Fibroblast of the aortic adventitia (primary cell): ENCODE results near the gene GLP1R. TPM values are rescaled to one million over a fixed set of nuclear protein-coding genes. Genes with fewer than 3 reads are reported as not detected.

Experiments
- DNase-seq: peaks from one replicate; pipeline ENCODE4 v3.0.0-alpha.2; 2010; ENCODE audit warnings: low read depth
- H3K4me3 ChIP-seq: 2 replicates; pipeline ENCODE4 v1.5.1; 2011; ENCODE audit warnings: low read depth, mild to moderate bottlenecking, control low read depth, low read length, moderate library complexity
- total RNA-seq: library from RNA; depleted of rRNA; stranded (reverse); fragments of >200 nt; gene quantifications from 2 replicates; pipeline ENCODE4 v1.2.3, GENCODE V29; 2012; ENCODE audit warnings: low replicate concordance
- TF ChIP-seq, protein P1 (sequence below): IDR thresholded peaks from 2 replicates; pipeline ENCODE4 v1.5.1; 2011; ENCODE audit warnings: mild to moderate bottlenecking, low read length, control low read depth, inconsistent platforms; ENCODE audit not compliant: insufficient read depth

Gene GLP1R
- total RNA-seq, 1 donor = not detected

DNA sequence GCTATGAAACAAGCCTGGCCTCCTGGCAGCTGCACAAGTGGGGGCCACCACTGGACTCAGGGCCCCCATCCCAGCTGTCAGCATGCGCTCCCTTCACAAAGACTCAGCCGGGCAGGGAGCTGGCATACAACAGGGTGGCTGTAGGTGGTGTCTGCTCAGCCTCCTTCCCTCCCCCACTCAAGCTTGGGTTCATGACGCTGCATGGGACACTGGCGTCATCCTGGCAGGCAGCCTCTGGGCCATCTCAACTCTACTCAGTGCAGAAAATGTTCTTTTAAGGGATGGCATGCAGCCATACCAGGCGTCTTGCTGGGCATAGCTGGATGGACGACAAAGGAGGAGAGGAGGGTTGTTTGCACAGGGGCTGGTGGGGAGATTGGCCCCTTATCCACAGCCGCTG is 35.9 kb downstream of the GLP1R start:
- no peak overlapping the region for H3K4me3 ChIP-seq
- TF ChIP-seq, protein P1, sequence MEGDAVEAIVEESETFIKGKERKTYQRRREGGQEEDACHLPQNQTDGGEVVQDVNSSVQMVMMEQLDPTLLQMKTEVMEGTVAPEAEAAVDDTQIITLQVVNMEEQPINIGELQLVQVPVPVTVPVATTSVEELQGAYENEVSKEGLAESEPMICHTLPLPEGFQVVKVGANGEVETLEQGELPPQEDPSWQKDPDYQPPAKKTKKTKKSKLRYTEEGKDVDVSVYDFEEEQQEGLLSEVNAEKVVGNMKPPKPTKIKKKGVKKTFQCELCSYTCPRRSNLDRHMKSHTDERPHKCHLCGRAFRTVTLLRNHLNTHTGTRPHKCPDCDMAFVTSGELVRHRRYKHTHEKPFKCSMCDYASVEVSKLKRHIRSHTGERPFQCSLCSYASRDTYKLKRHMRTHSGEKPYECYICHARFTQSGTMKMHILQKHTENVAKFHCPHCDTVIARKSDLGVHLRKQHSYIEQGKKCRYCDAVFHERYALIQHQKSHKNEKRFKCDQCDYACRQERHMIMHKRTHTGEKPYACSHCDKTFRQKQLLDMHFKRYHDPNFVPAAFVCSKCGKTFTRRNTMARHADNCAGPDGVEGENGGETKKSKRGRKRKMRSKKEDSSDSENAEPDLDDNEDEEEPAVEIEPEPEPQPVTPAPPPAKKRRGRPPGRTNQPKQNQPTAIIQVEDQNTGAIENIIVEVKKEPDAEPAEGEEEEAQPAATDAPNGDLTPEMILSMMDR = no peak
- no peak for DNase-seq

DNA sequence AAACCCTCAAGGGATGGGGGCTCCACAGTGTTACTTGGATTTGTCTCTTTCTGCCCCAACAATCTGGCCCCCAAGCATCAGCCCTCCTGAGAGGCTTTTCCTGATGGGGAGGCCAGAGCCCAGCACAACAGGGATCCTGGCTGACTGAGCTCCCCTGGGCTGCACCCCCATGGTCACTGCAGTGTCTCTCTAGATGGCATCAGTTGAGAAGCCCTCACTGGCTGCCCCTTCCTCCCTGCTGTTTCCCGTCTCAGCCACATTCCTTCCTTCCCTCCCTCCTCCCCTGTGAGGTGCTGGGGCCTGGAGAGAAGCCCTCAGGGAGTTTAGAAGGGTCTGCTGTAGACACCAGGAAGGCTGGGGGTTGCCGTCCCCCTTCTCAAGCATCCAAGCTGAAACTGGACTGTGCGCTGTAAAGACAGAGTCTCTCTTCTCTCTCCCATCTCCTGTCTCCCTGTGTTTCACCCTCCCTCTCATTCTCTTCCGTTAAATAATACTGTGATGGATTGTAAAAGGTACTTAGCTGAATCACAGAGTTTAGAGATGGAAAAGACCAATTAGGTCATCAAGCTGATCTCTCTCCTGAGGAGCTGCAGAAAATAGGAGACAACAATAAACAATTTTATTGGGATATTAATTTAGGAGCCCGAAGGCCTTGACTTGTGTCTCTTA is 36.7 kb downstream of the GLP1R start:
- TF ChIP-seq, protein P1 = no peak
- DNase-seq = no peak
- no peak overlapping the region for H3K4me3 ChIP-seq

DNA sequence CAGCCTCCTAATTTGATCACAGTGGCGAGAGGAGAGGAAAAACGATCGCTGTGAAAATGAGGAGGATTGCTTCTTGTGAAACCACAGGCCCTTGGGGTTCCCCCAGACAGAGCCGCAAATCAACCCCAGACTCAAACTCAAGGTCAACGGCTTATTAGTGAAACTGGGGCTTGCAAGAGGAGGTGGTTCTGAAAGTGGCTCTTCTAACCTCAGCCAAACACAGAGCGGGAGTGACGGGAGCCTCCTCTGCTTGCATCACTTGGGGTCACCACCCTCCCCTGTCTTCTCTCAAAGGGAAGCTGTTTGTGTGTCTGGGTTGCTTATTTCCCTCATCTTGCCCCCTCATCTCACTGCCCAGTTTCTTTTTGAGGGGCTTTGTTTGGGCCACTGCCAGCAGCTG is 37.7 kb downstream of the GLP1R start:
- TF ChIP-seq, protein P1 = no peak
- no peak overlapping the region for H3K4me3 ChIP-seq
- DNase-seq = no peak

DNA sequence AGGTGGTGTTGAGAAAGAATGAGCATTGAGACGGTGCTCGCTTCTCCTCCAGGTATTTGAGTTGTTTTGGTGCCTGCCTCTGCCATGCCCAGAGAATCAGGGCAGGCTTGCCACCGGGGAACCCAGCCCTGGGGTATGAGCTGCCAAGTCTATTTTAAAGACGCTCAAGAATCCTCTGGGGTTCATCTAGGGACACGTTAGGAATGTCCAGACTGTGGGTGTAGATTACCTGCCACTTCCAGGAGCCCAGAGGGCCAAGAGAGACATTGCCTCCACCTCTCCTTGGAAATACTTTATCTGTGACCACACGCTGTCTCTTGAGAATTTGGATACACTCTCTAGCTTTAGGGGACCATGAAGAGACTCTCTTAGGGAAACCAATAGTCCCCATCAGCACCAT is 38.1 kb downstream of the GLP1R start:
- TF ChIP-seq, protein P1 = no peak
- H3K4me3 ChIP-seq = no peak overlapping the region
- no peak for DNase-seq

DNA sequence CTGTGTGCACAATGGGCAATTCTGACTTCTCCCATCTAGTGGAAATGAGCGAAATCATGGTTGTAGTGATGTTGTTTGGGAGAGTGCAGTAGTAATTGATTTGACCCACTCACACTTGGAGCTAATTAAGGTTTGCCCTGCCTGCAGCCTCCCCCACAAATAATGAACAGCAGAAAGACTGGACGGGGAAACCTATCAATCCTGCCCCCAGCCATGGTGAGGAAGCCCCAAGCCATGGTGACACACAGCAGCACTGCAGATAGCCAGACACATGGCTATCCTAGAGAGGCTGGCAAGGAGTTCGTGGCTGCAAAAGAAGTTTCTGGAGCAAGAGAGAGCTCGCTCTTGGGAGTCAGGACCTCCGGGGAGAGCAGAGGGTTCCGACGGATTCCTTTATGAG is 38.6 kb downstream of the GLP1R start:
- TF ChIP-seq, protein P1 = no peak
- no peak for DNase-seq

DNA sequence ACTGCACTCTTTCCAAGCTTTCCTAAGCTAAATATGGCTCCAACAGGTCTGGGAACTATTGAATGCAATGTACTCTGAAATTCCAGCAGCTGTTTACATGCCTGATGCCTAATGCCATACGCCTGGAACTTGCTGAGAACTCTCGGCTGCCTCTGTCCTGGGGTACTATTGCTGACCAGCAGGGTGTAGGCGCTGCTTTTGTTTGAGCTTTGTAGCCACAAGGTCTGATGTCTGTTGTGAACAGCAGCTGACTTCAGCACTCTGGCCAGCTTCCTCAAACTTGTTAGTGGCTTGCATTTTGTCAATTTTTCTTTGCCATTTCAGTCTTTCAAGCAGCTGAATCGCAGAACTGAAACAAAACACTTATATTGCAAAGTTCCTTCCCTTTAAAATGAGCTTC is 39.8 kb downstream of the GLP1R start:
- no peak overlapping the region for H3K4me3 ChIP-seq
- TF ChIP-seq, protein P1 = peak; percentile 83
- DNase-seq = peak; percentile 88

More for the DNA sequence above, 38.6 kb downstream of the GLP1R start:
- H3K4me3 ChIP-seq = no peak overlapping the region

DNA sequence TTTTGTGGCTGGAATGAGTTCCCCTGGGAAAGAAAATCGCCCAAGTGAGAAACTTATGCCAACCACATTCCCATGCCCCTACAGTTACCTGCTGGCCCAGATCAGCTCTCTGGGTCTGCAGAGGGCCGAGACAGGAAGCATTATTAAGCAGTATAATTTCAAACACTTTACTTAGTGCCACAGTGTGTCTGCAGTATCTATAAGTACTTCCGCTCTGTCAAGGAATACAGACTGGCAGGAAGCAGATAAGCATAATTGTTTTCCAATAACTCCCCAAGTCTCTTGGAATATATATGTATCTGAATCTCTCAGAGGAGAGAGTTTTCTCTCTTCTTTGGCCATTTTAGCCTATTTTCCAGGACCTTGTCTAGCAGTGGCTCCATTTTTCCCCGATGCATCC is 41.5 kb downstream of the GLP1R start:
- TF ChIP-seq, protein P1 = no peak
- no peak overlapping the region for H3K4me3 ChIP-seq
- DNase-seq = no peak
